OCI-LY7 (cell line): Measurements from ENCODE around the gene ACCS. TPM values are rescaled to one million over a fixed set of nuclear protein-coding genes. Genes with fewer than 3 reads are reported as not detected.

Experiments used
- BruUV-seq: library from RNA; stranded (reverse); fragments of 400-500 nt; replicated peaks from 2 replicates; lab custom pipeline; 2021; lab: Mats Ljungman, UMichigan
- CTCF ChIA-PET: fragments of 300-600 bp; sonication (Branson Sonifier 250); formaldehyde crosslinking; loops from one replicate; lab custom pipeline; 2022; ENCODE audit warnings: antibody characterized with exemption; ENCODE audit not compliant: unreplicated experiment; lab: Charles Lee
- POLR2A ChIA-PET: fragments of 300-600 bp; sonication (Branson Sonifier 250); formaldehyde crosslinking; loops from one replicate; lab custom pipeline; 2022; ENCODE audit warnings: antibody characterized with exemption; lab: Charles Lee
- DNase-seq: peaks from one replicate; pipeline ENCODE4 v3.0.0-alpha.2; 2015; ENCODE audit warnings: low spot score
- H2AFZ ChIP-seq: fragments of 200-600 bp; sonication (generic), shearing (Covaris generic); 2 replicates; pipeline ENCODE4 v1.6.1; 2014; ENCODE audit warnings: mild to moderate bottlenecking, antibody characterized with exemption, low read length, moderate library complexity
- H3K27ac ChIP-seq: fragments of 200-600 bp; sonication (generic); 2 replicates; pipeline ENCODE4 v1.5.1; 2014; ENCODE audit warnings: mixed run types, low read depth, mild to moderate bottlenecking, moderate library complexity, low read length, inconsistent platforms; ENCODE audit not compliant: poor library complexity, severe bottlenecking
- H3K36me3 ChIP-seq: fragments of 200-600 bp; sonication (generic); 2 replicates; pipeline ENCODE4 v1.6.1; 2014; ENCODE audit warnings: mild to moderate bottlenecking, antibody characterized with exemption, low read length, moderate library complexity, mixed read lengths; ENCODE audit not compliant: insufficient read depth
- H3K4me1 ChIP-seq: fragments of 200-600 bp; sonication (generic); 2 replicates; pipeline ENCODE4 v1.5.1; 2014; ENCODE audit warnings: mild to moderate bottlenecking, low read length; ENCODE audit not compliant: insufficient read depth, poor library complexity, severe bottlenecking
- H3K4me2 ChIP-seq: fragments of 200-600 bp; sonication (generic); 2 replicates; pipeline ENCODE4 v1.6.1; 2014; ENCODE audit warnings: mild to moderate bottlenecking, low read length
- H3K4me3 ChIP-seq: fragments of 200-600 bp; sonication (generic); 2 replicates; pipeline ENCODE4 v1.5.1; 2014; ENCODE audit warnings: mild to moderate bottlenecking, low read depth, low read length; ENCODE audit not compliant: poor library complexity, severe bottlenecking
- H3K79me2 ChIP-seq: fragments of 200-600 bp; sonication (generic); 2 replicates; pipeline ENCODE4 v1.6.1; 2016; ENCODE audit warnings: low read depth, mild to moderate bottlenecking, low read length, moderate library complexity, mixed read lengths; ENCODE audit not compliant: insufficient read depth
- H3K9me2 ChIP-seq: fragments of 200-600 bp; sonication (generic); 2 replicates; pipeline ENCODE4 v1.6.1; 2016; ENCODE audit warnings: mild to moderate bottlenecking, low read length, mixed read lengths; ENCODE audit not compliant: insufficient read depth
- H3K9me3 ChIP-seq: fragments of 200-600 bp; sonication (generic); 2 replicates; pipeline ENCODE4 v1.6.1; 2014; ENCODE audit warnings: mild to moderate bottlenecking, mixed run types, low read length, mixed read lengths
- H4K20me1 ChIP-seq: fragments of 200-600 bp; sonication (generic); 2 replicates; pipeline ENCODE4 v1.6.1; 2014; ENCODE audit warnings: mild to moderate bottlenecking, antibody characterized with exemption, low read length, moderate library complexity, mixed read lengths; ENCODE audit not compliant: insufficient read depth
- CTCF ChIP-seq: fragments of 200-600 bp; sonication (generic); conservative IDR thresholded peaks from 2 replicates; pipeline ENCODE4 v1.5.1; 2014; ENCODE audit warnings: mild to moderate bottlenecking, antibody characterized with exemption, low read length, moderate library complexity, mixed read lengths
- EZH2phosphoT487 ChIP-seq: fragments of 200-600 bp; sonication (generic); IDR thresholded peaks from 2 replicates; pipeline ENCODE4 v1.6.1; 2018; ENCODE audit warnings: low read depth, borderline replicate concordance, mild to moderate bottlenecking, mixed run types, antibody characterized with exemption, low read length, moderate library complexity, mixed read lengths
- intact Hi-C: fragments of 100-400 bp; cut with micrococcal nuclease; formaldehyde crosslinking; loops from one replicate; pipeline ENCODE4 v1.10.0; 2022; ENCODE audit not compliant: unreplicated experiment
- total RNA-seq, 2 experiments: library from RNA; depleted of rRNA in 1 of 2; stranded (reverse); fragments of >200 nt in 1 of 2; shearing (Covaris generic) in 1 of 2; gene quantifications; 2 replicates each; pipeline ENCODE4 v1.2.3, GENCODE V29; 2014 to 2022

Gene ACCS
- total RNA-seq, 2 experiments from 2014 or later: not detected

GRCh38 chr11:44104481-44105294 is 38.6 kb downstream of the ACCS start:
- no peaks in the 10 kb centered on the region for H4K20me1 ChIP-seq
- H3K79me2 ChIP-seq: no peaks in the 10 kb centered on the region
- no peak for TF ChIP-seq CTCF
- TF ChIP-seq EZH2phosphoT487: no peak
- H3K27ac ChIP-seq: no peak overlapping the region
- DNase-seq: no peak
- H2AFZ ChIP-seq: no peak overlapping the region
- H3K4me1 ChIP-seq: no peaks in the 10 kb centered on the region
- peaks cover 5% of the 10 kb centered on the region; the same call in 1 of the 2 replicates for H3K36me3 ChIP-seq
- H3K4me3 ChIP-seq: no peak overlapping the region
- no peak overlapping the region for H3K4me2 ChIP-seq
- no TSS peak for BruUV-seq
- H3K9me2 ChIP-seq: no peaks in the 10 kb centered on the region
- ChIA-PET CTCF (interaction anchor here (0.8 to 1.3 kb wide), 2 partner anchors 10 to 11 kb away, joined by 4 read pairs; no protein-coding TSS in a partner anchor), POLR2A (interaction anchor here (0.6 to 1.6 kb wide), 4 partner anchors 10 to 613 kb away, joined by 3 to 6 read pairs (median 3); partner anchors contain the start of gene EXT2)
- intact Hi-C loops: loop anchor here (10.0 kb wide), 2 partner anchors 60 to 800 kb away; no protein-coding TSS in a partner anchor
- no peaks in the 10 kb centered on the region for H3K9me3 ChIP-seq

- no peaks in the 10 kb centered on the region for H3K9me2 ChIP-seq
- POLR2A ChIA-PET: no interaction called here
- H2AFZ ChIP-seq: no peak overlapping the region
- no peaks in the 10 kb centered on the region for H3K9me3 ChIP-seq
- H4K20me1 ChIP-seq: no peaks in the 10 kb centered on the region
- peaks cover 5% of the 10 kb centered on the region; the same call in 1 of the 2 replicates for H3K36me3 ChIP-seq
- no peak for TF ChIP-seq EZH2phosphoT487
- no peak for TF ChIP-seq CTCF
- H3K27ac ChIP-seq: no peak overlapping the region
- H3K79me2 ChIP-seq: no peaks in the 10 kb centered on the region
- BruUV-seq: no TSS peak
- no peak overlapping the region for H3K4me2 ChIP-seq
- no peak overlapping the region for H3K4me3 ChIP-seq
- intact Hi-C loops: loop anchor here (10.0 kb wide), 2 partner anchors 57 to 797 kb away; no protein-coding TSS in a partner anchor
- CTCF ChIA-PET: no interaction called here
- H3K4me1 ChIP-seq: peaks cover 3% of the 10 kb centered on the region
- no peak for DNase-seq
Measured at GRCh38 chr11:44108260-44108659, 42.2 kb downstream of the ACCS start.
